NCI-H345 (cell line): ENCODE results near the gene ANXA10.
"Not testable (repeated sequence)": the region's sequence is repeated elsewhere in the genome, so short reads cannot be mapped to it uniquely, and the experiment has no call there.

Experiments used
- DNase-seq: peaks from one replicate; lab custom pipeline; 2025; lab: John Stamatoyannopoulos, UW

ANXA10 gene

DNA sequence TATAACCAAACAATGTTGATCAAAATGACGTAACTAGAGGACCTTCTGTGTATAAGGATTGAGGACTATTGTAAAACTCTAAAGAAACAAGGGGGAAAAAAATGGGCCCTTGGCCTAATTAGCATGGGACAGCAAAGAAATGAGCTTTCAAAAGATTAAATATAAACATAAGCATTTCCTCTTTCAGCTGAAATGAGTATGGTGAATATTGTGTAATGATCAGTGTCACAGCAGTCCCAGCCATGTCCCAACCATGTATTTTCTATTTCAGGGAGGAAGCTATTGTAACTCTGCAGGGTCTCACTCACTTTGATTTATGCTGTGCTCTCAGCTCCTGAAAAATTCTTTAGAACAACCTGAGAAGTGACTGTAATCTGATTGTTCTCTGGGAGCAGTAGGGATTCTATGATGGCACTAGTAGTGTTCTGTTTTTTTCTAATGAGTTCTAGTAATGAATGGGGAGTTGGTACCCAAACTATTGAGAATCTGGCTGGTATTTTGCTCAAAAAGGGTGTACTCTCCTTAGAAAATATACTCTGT is 25.8 kb downstream of the ANXA10 start:
- DNase-seq, result no peak

DNA sequence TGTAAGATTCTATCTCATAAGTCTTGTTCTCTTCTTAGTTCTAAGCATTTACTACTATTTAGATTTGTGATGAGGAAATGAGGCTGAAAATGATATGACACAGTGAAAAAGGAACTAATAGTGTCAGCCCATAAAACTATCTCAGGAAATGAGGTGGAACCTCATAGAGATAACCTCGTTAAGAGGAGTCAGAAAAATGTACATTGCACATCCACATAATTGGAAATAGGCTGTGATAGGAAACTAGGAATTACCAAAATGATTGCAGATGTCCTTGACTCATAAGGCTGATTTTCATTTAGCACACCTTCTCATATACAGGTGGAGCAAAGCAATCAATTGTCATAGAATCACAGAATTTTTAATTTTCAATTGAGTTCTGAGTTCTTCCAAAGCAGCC is 26.8 kb downstream of the ANXA10 start:
- DNase-seq, result no peak

DNA sequence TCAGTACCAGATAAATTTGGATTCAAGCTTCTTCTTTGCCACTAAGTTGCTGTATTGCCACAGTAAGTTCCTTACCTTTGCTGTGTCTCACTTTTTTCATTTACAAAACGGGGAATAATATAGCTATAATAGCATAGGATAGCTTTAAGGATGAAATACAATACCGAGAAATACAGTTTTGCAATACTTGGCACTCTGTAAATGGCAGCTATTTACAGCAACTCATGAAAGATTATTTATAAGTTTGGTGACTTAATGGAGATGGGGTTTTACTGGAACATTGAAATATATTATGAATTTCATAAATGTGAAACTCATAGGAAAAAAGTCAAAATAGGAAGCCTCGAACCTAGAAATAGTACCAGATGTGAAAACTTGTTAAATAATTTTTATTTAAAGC is 27.6 kb downstream of the ANXA10 start:
- no peak for DNase-seq

DNA sequence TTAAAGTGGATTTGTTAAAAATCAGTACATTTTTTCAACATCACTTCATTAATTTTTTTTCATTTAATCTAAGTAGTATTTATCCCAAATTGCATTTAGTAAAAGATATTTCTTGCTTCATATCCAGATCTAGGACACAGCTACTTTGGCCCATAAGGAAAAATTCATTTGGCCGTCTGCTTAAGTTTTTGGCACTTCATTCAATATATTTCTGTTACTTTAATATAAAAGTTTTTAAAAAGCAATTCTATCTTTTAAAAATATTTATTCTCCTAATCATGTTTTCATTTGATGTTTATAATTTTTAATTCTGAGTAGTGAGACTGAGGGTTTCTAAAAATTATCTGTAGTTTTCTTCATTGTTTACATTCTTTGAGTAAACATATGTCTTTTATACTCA is 28.5 kb downstream of the ANXA10 start:
- DNase-seq, result no peak

DNA sequence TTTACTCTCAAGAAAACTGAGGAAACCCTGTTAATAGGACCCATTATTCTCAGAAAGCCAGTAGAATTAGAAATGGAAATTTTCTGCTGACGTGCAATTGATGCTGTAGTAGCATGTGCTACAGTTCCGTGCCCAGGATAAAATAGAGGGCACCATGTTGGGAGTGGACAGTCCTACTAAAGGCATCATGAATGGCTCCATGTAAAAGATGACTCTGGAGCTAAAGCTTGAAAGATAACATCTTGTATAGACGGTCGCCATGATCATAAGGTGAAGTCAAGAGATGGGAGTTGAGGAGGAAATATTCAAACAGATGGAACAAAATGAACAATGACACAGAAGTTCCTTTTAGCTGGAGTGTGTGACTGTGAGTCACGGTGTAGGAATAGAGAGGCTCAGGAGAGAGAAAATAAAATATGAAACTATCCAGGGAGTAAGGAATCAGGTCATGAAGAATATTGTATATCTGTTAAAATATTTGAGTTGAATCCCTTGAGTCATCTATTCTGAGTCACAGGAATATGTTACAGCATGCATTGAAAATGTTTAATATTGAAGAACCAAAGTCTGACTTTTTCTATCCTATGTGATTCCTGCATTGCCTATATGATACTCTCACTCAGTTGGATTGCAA is 31.8 kb downstream of the ANXA10 start:
- no peak for DNase-seq

DNA sequence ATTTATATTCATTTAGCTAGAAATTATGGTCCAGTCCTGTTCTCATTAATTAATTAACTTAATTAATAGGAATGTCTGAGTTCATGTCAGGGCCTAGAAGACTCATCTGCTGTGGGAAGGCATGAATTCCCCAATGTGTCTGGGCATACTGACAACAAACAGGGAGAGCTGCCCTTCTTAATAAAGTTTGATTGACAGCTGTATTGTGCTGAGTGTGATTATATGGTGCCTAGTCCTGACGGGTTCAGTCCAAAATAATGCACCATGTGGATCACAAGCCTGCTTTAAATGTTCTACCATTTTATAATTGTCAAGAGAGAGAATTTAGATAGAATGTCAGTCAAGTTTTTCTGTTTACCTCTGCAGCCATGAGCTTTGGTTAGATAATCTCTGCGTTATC is 34.6 kb downstream of the ANXA10 start:
- DNase-seq, result no peak

DNA sequence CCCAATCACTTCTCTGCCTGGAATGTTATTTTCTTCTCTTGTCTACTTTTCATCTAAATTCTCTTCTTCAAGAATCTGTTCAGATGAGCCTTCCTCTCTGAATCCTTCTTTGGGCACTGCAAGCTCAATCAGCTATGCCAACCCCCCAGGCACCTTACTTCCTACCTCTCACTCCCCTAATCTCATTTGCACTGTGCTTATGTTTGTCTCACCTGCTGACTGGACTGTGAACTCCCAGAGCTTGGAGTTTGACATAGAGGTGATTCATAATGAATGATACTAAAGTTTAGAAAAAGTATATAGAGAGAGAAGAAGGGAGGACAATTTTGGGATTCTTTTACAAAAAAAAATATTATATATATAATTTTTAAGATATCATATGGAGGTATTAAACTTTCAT is 36.3 kb downstream of the ANXA10 start:
- DNase-seq, result no peak

DNA sequence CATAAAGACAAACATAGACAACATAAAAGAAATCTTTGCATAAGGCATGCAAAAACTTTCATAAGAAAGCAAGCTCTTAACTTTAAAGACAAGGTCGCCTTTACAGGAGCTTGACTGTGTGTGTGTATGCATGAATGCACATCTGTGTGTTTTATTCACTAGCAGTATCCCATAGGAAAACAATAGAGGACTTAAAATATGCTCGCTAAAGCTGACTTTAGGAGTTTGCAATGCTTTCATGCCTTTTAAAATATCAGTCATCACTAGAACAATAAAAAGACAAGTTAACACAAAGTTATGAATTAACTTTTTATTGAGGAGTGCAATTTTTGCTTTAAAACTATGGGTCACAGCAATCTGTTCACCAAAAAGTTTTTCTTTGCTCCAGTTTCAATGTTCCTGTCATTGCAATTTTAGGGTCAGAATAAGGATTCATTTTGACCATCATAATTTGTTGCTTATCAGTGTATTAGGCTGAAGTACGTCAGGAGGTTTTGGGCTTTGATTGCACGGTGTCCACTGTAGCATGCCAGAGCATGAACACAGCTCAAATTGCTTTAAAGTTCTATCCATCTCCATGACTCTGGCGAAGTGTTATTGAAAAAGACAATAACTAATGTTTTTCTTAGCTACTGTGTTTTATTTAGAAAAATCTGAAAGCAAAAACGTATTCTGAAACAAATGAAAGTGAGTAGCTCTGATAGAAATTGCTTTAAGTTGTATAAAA is 36.9 kb downstream of the ANXA10 start:
- DNase-seq, result no peak

DNA sequence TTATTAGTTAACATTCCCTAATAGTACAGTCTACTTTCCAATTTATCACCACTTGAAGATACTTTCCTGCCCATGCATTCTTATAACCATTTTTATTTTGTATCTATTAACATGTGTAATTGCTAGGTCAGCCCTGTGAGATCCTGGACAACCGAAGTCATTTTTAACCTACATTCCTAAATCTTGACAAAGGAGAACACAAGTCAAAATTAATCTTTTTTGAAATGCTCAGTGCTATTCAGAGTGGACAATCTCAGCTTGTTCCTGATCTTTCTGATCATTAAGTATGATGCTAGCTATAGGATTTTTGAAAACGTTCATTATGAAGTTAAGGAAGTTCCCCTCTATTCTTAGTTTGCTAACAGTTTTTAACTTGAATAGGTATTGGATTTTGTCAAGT is 37.5 kb downstream of the ANXA10 start:
- DNase-seq, result no peak

DNA sequence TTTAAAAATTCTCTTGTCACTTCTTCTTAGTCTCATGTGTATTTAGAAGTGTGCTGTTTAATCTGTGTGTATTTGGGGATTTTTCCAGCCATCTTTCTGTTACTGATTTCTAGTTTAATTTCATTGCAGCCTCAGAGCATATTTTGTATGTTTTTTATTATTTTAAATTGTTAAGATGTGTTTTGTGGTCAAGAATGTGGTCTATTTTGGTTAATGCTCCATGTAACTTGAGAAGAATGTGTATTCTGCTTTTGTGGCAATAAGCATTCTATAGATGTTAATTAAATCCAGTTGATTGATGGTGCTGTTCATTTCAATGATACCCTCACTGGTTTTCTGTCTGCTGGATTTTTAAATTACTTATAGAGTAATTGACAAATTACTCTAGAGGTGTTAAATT is 38.9 kb downstream of the ANXA10 start:
- no peak for DNase-seq

DNA sequence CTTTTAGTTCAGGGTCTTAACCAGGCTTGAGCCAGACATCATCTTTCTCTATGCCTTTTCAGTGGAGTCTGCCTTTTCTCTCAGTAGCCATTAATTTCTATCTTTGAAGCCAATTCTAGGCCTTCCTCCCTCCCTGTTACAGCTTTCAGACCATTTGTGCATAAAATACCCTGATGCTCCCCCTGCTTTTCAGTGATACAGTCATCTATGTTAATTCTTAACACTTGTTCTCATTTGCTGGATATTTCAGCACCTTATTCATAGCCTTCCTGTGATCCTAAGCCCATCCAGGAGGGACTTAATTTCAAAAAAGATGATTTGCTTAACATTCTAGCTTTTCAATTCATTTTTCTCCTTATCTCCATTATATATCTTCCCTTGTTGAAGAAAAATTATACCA is 42.3 kb downstream of the ANXA10 start:
- no peak for DNase-seq

DNA sequence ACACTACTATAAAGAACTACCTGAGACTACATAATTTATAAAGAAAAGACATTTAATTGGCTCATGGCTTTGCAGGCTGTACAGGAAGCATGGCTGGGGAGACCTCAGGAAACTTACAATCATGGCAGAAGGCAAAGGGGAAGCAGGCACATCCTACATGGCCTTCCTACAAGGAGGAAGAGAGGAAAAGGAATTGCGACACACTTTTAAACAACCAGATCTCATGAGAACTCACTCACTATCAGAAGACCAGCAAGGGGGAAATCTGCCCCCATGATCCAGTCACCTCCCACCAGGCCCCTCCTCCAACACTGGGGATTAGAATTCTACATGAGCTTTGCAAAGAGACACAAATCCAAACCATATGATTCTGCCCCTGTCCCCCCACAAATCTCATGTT is 43.5 kb downstream of the ANXA10 start:
- DNase-seq, result not testable (repeated sequence)

DNA sequence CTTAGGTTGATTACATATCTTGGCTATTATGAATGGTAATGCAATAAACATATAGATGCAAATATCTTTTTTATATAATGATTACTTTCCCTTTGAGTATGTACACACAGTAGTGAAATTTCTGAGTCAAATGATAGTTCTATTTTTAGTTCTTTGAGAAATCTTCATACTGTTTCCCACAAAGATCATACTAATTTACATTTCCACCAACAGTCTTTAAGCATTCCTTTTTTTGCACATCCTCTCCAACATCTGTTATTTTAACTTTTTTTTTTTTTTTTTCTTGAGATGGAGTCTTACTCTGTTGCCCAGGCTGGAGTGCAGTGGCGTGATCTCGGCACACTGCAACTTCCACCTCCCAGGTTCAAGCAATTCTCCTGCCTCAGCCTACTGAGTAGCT is 45.4 kb downstream of the ANXA10 start:
- DNase-seq, result not testable (repeated sequence)

DNA sequence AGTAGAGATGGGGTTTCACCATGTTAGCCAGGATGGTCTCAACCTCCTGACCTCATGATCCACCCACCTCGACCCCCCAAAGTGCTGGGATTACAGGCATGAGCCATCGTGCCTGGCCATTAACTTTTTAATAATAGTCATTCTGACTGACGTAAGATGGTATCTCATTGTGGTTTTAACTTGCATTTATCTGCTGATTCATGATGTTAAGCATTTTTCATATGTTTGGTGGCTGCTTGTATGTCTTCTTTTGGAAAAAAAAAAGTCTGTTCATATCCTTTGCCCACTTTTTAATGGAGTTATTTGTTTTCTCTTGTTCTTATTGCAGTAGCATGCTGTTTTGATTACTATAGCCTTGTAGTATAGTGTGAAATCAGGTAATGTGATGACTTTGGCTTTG is 45.8 kb downstream of the ANXA10 start:
- no peak for DNase-seq

DNA sequence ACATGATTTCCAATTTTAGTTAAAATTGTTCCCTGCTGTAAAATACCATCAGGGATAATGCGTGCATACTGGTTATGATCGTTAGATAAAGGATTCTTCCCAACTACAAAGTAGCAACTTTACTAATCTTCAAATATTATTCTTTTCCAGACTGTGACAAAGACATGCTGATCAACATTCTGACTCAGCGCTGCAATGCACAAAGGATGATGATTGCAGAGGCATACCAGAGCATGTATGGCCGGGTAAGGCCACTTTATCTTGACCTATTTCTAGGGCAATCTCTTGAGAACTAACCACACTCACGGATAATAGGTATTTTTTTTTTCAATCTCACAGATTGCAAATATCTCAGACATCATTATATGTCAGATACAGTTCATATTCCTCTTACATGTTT is 47.0 kb downstream of the ANXA10 start:
- no peak for DNase-seq

DNA sequence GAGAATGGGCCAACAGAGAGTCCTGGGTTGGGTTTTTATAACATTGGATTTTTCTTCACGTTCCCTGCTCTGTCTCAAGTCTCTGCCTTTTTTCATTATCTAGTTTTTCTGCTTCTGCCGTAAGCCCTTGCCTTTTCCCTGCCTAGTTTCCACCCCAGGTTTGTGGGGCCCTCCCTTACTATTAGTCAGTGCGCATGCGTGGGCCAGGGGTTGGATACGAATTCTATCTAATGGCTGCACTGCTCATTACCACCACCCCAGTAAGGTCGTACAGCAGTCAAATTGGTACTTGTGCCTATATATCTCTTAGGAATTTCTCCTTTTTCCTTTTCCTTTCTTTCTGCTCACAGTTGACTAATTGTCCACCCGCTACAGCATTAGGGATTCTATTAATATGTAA is 49.4 kb downstream of the ANXA10 start:
- no peak for DNase-seq

DNA sequence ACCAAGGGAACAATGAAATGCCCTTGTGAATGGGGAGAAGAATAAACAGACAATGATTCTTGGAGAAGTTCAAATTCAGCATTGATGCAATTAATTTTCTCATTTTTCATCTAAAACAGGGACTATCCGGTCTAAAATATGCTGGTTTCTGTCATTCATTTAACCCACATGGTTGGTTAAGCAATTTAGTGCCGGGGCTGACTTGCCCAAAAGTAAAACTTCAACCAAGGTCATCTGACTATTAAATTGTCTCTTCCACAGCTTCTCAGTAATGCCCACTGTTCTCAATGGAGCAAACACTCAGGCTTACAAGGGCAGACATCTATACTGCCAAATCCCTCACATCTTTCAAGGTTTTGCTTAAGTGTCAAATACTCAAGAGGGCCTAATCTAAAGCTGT is 51.3 kb downstream of the ANXA10 start:
- DNase-seq, result no peak

DNA sequence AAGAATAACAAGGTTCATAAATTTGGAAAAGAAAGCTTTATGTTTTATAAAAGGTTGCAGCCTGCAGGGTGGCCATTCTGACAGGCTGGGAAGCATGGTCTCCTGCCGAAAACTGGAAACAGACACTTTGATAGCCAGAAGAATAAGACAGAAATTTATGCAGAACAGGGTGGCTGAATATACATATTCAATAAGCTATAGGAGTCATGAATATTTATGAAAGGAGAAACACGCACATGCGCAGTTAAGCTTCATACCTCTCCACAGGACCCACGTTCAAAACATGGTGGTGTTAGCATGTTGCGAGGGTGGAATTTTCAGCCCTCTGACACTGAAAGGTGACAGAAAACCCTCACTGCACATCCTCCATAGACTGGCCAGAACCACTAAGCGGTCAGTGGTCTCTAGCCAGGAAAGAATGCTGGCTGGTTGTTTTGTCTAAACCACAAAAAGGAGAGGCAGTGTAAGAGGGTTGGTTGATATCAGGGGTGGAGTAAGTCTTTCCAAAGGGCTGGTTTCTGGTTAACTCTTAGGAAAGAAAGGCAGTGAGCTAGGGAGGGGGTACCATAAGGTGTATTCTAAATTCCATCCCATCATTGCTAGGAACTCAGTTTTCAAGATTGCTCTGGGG is 58.2 kb downstream of the ANXA10 start:
- no peak for DNase-seq

DNA sequence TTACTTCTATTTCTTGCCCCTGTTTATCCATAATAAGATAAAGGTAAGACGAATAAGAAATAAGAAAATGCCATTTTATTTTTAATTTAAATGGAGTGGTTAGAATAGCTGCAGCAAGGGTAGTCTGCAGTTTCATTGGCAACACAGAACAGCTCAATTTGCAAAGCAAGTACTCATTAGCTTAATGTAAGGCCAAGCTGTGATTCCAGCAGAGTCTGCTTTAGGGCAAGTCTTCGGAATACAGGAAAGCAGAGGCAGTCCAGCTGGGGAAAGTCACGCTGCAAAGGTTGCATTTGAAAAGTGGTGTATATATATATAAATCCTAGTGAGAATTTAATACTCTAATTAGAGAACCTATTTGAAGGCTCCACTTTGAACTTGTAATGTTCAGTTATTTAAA is 59.0 kb downstream of the ANXA10 start:
- DNase-seq, result no peak

DNA sequence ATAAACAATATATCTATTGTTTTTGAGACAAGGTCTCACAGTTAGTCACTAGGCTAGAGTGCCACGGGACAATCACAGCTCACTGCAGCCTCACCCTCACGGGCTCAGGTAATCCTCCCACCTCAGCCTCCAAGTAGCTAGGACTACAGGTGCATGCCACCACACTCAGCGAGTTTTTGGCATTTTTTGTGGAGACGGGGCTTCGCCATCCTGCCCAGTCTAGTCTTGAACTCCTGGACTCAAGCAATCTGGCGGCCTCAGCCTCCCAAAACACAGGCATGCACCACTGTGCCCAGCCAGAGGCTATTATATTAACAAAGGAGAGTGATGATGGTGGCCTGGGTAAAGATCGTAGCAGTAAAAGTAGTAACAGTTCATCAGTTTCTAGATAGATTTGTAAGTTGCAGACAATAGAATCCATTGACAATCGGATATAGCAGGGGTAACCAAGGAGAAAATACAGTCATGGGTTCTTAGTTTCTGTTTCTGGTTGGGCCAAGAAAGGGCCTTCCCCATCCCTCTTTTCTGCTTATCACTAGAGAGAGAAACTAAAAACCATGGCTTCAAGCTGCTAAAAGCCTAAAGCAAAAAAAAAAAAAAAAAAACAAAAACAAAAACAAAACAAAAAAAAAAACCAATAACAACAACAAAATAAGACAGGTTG is 60.6 kb downstream of the ANXA10 start:
- DNase-seq, result no peak

DNA sequence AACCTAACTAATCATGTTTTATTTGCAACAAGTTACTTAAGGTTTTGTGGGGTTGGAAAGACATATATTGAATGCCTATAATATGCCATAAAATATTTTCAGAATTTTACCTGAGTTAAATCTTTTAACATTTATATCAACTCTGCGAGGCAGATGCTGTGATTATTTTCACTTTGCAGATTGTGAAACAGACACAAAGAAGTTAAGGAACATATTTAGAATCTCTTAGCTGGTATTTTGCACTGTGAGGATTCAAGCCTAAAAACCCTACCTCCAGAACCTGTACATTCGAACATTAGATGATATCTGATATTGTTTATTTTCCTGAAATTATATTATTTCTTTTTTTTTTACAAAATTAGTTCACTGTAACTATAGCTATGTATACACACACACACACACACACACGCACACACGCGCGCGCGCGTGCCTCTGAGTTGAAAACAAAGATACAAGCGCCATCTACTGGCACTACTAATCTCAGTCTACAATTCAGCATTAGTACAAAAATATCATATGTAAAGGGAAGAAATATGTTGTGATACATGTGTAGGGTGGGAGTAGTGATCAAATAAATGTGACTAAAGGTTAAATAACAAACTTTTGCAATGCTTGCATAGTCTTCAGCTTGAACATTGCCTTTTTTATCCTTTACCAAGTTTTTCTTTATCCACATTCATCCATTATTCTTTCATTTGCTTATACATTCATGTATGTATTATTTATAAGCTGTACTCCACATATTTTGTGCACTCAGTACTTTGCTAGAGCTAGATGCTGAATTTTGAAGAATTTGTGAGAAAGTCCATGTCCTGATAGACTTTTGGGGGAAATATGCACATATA is 61.5 kb downstream of the ANXA10 start:
- peak; percentile 42 for DNase-seq
